Choroid plexus epithelial cell (primary cell): ENCODE results near the gene CCDC60.

Experiments used
- DNase-seq: peaks from one replicate; pipeline ENCODE4 v3.0.0-alpha.2; 2010; ENCODE audit warnings: low read depth
- H3K4me3 ChIP-seq: 2 replicates; pipeline ENCODE4 v1.5.1; 2011; ENCODE audit warnings: low read depth, mild to moderate bottlenecking, control low read depth, low read length, moderate library complexity
- TF ChIP-seq, protein P1 (sequence below): conservative IDR thresholded peaks from 2 replicates; pipeline ENCODE4 v1.5.1; 2011; ENCODE audit warnings: low read depth, mild to moderate bottlenecking, control low read depth, inconsistent platforms, low read length, moderate library complexity

Gene CCDC60

DNA sequence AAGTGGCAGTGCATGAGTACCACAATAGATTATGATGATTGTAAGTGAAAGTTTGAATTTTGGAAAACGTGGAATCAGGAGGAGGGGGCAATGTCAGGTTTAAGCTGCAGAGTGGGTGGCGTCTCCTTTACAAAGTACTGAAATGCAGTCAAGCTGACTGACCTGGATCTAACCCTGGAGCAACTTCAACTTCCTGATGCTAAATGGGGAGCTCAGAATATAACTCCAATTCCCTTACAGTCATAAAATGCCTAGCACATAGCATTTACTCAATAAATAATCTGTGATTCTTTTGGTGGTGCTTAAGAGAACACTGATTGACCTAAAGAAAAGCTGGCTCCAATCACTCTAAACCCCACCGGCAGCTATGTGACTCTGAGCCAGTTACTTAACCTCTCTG, 38.5 kb downstream of the CCDC60 start:
- no peak overlapping the region for H3K4me3 ChIP-seq
- no peak for DNase-seq

DNA sequence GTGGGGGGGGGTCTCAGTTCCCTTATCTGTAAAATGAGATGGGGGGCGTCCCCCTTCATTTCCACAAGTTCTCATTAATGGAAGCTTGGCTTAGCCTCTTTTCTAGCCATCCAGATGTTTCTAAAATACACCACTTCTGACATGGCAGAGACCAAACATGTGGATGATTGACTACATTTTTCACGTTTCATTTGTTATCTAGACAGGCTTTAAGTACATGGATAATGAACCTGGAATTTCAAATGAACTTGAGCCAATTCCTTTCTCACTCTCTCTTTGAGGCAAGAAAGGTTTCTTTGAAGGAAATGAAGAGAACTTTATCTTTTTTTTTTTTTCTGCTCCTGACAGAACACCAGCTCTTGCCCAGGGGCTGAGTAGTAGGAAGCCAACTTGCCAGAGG, 39.1 kb downstream of the CCDC60 start:
- TF ChIP-seq, protein P1, sequence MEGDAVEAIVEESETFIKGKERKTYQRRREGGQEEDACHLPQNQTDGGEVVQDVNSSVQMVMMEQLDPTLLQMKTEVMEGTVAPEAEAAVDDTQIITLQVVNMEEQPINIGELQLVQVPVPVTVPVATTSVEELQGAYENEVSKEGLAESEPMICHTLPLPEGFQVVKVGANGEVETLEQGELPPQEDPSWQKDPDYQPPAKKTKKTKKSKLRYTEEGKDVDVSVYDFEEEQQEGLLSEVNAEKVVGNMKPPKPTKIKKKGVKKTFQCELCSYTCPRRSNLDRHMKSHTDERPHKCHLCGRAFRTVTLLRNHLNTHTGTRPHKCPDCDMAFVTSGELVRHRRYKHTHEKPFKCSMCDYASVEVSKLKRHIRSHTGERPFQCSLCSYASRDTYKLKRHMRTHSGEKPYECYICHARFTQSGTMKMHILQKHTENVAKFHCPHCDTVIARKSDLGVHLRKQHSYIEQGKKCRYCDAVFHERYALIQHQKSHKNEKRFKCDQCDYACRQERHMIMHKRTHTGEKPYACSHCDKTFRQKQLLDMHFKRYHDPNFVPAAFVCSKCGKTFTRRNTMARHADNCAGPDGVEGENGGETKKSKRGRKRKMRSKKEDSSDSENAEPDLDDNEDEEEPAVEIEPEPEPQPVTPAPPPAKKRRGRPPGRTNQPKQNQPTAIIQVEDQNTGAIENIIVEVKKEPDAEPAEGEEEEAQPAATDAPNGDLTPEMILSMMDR = no peak
- H3K4me3 ChIP-seq = no peak overlapping the region
- no peak for DNase-seq

More for the DNA sequence above, 38.5 kb downstream of the CCDC60 start:
- TF ChIP-seq, protein P1 = no peak

- H3K4me3 ChIP-seq = no peak overlapping the region
- TF ChIP-seq, protein P1 = no peak
- no peak for DNase-seq
Measured at GRCh38 chr12:119374635-119375034, 40.1 kb downstream of the CCDC60 start.

GRCh38 chr12:119375075-119375882, 40.8 kb downstream of the CCDC60 start:
- H3K4me3 ChIP-seq = no peak overlapping the region
- TF ChIP-seq, protein P1 = no peak
- DNase-seq = no peak

- DNase-seq = no peak
- TF ChIP-seq, protein P1 = no peak
- H3K4me3 ChIP-seq = no peak overlapping the region
Measured at GRCh38 chr12:119375883-119376190, 41.3 kb downstream of the CCDC60 start.

DNA sequence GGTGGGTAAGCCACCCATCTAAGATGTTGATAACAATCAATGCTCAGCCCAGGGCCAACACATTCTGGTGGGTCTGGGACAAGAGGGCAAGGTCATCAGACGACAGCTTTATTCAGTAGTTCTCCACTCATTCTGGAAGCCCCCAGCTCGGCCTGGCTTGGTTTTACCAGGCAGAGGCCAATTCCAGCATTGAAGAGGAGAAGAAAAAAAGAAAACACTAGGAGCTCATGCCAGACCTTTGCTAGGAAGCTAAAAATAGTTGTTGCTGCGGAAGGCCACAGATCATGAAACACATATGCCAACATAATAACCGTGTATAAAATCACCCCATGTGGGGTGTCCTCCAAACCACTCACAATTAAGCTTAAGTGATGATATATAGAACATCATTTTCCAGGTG, 44.4 kb downstream of the CCDC60 start:
- TF ChIP-seq, protein P1 = no peak
- no peak for DNase-seq
- no peak overlapping the region for H3K4me3 ChIP-seq
